SK-MEL-5 (cell line): Measurements from ENCODE around the gene GPR75. TPM values are rescaled to one million over a fixed set of nuclear protein-coding genes. Genes with fewer than 3 reads are reported as not detected.

Source experiments
- DNase-seq: peaks from one replicate; pipeline ENCODE4 v3.0.0-alpha.2; 2016; ENCODE audit warnings: low read depth, low spot score
- in situ Hi-C: cut with HindIII; loops from 2 replicates; pipeline ENCODE4 v1.10.0; 2016; ENCODE audit warnings: low sequenced_read_pairs, high pct_unique_total_duplicates, low pct_unique_long_range_greater_than_20kb
- polyA plus RNA-seq, 2 experiments: library from polyadenylated mRNA; depleted of rRNA; stranded (reverse); fragments of >200 nt; gene quantifications; 2 replicates each; pipeline ENCODE4 v1.2.3, GENCODE V29; 2015
- total RNA-seq: library from RNA; depleted of rRNA; stranded (reverse); fragments of >200 nt; shearing (Covaris generic); gene quantifications from 2 replicates; pipeline ENCODE4 v1.2.3, GENCODE V29; 2014; rRNA removed

The GPR75 gene
- total RNA-seq, result 0.53 and 0.83 TPM in 2 replicates
- polyA plus RNA-seq (2015; cell fraction: cytosol; rRNA removed), result 0.82 and 2.3 TPM in 2 replicates
- 7.5 and 8.2 TPM in 2 replicates for polyA plus RNA-seq (2015; cell fraction: nucleus; rRNA removed)

- DNase-seq, result no peak
- in situ Hi-C loops, result no loop called here
These were observed at the start of gene GPR75 for GRCh38 chr2:53859206-53860181. GPR75 (minus strand) TSS chr2:53859967; CDS start chr2:53854756, 5,211 bp downstream.

GRCh38 chr2:53907582-53907981, 47.8 kb upstream of the GPR75 start:
- DNase-seq, result no peak
- in situ Hi-C loops, result no loop called here

- in situ Hi-C loops, result no loop called here
These were observed 45.6 kb upstream of the GPR75 start for GRCh38 chr2:53905396-53905795.

GRCh38 chr2:53903011-53903410, 43.2 kb upstream of the GPR75 start:
- peak; percentile 36 for DNase-seq
- in situ Hi-C loops, result no loop called here

More at GRCh38 chr2:53905396-53905795, 45.6 kb upstream of the GPR75 start:
- DNase-seq, result no peak

- in situ Hi-C loops, result no loop called here
- no peak for DNase-seq
These were observed 41.4 kb upstream of the GPR75 start for GRCh38 chr2:53901192-53901591.

GRCh38 chr2:53896864-53897263, 37.1 kb upstream of the GPR75 start:
- in situ Hi-C loops, result no loop called here

GRCh38 chr2:53886406-53887280, 26.9 kb upstream of the GPR75 start:
- DNase-seq, result no peak
- in situ Hi-C loops, result no loop called here

More at GRCh38 chr2:53896864-53897263, 37.1 kb upstream of the GPR75 start:
- DNase-seq, result no peak

GRCh38 chr2:53884883-53885282, 25.1 kb upstream of the GPR75 start:
- in situ Hi-C loops, result no loop called here
- DNase-seq, result no peak

- no peak for DNase-seq
- in situ Hi-C loops, result no loop called here
These were observed 22.2 kb upstream of the GPR75 start for GRCh38 chr2:53881986-53882385.

GRCh38 chr2:53881360-53881759, 21.6 kb upstream of the GPR75 start:
- DNase-seq, result no peak
- in situ Hi-C loops, result no loop called here

- DNase-seq, result no peak
- in situ Hi-C loops, result no loop called here
These were observed 21.0 kb upstream of the GPR75 start for GRCh38 chr2:53880756-53881155.

GRCh38 chr2:53877556-53877955, 17.8 kb upstream of the GPR75 start:
- DNase-seq, result no peak
- in situ Hi-C loops, result no loop called here

- no peak for DNase-seq
- in situ Hi-C loops, result no loop called here
These were observed 17.3 kb upstream of the GPR75 start for GRCh38 chr2:53877112-53877511.

- in situ Hi-C loops, result no loop called here
- DNase-seq, result no peak
These were observed 14.7 kb upstream of the GPR75 start for GRCh38 chr2:53874401-53874950.

- no peak for DNase-seq
These were observed 8.0 kb upstream of the GPR75 start for GRCh38 chr2:53867773-53868172.

GRCh38 chr2:53867169-53867568, 7.4 kb upstream of the GPR75 start:
- in situ Hi-C loops, result no loop called here
- DNase-seq, result no peak

More at GRCh38 chr2:53867773-53868172, 8.0 kb upstream of the GPR75 start:
- in situ Hi-C loops, result no loop called here

GRCh38 chr2:53865962-53866361, 6.2 kb upstream of the GPR75 start:
- in situ Hi-C loops, result no loop called here
- DNase-seq, result no peak

- in situ Hi-C loops, result no loop called here
These were observed 5.5 kb upstream of the GPR75 start for GRCh38 chr2:53865264-53865663.

More at GRCh38 chr2:53865264-53865663, 5.5 kb upstream of the GPR75 start:
- DNase-seq, result no peak
